ENCODE measurements around the gene ITPR2.

GRCh38 chr12:26614011-26614616, 218.9 kb downstream of the ITPR2 start:
- TF ChIP-seq TAF1 (IDR thresholded peaks at IDR 0.05; ENCODE audit: low read depth, low read length) (no peak), POLR2A (IDR thresholded peaks at IDR 0.05; ENCODE audit: low read depth, low read length) (no peak)

Data from GM12891 (cell line).